Upper lobe of left lung (tissue), 6 donors: ENCODE measurements around the gene CYP4F12. TPM values are rescaled to one million over a fixed set of nuclear protein-coding genes. Genes with fewer than 3 reads are reported as not detected.
A peak's percentile ranks its signal among the peaks of the same experiment; 100 is the strongest.

Experiments
- ATAC-seq, 2 donors: fragments of 200-7000 bp; cut with Tn5 transposase; one replicate each; pipeline ENCODE4 v1.9.1; 2022; ENCODE audit warnings: mild to moderate bottlenecking in 2 of 2, moderate library complexity in 2 of 2; ENCODE audit not compliant: low FRiP score in 2 of 2
- DNase-seq, 2 donors: peaks; one replicate each; pipeline ENCODE4 v3.0.0-alpha.2; 2019 to 2020
- H3K27ac ChIP-seq, 4 donors: fragments of 200-600 bp; sonication (generic); one replicate each; pipeline ENCODE4 v1.5.1; 2016 to 2019
- H3K27me3 ChIP-seq, 4 donors: fragments of 200-600 bp; sonication (generic); one replicate each; pipeline ENCODE4 v1.5.1; 2017 to 2019
- H3K36me3 ChIP-seq, 4 donors: fragments of 200-600 bp; sonication (generic); one replicate each; pipeline ENCODE4 v1.5.1; 2016 to 2019
- H3K4me1 ChIP-seq, 4 donors: fragments of 200-600 bp; sonication (generic); one replicate each; pipeline ENCODE4 v1.5.1; 2018 to 2019
- H3K4me3 ChIP-seq, 4 donors: fragments of 200-600 bp; sonication (generic); one replicate each; pipeline ENCODE4 v1.5.1; 2017 to 2019; ENCODE audit warnings: mild to moderate bottlenecking in 2 of 4, moderate library complexity in 1 of 4
- H3K9me3 ChIP-seq, 4 donors: fragments of 200-600 bp; sonication (generic); one replicate each; pipeline ENCODE4 v1.5.1; 2018 to 2019
- EP300 ChIP-seq, 4 donors: sonication (generic); formaldehyde crosslinking; IDR thresholded peaks; one replicate each; pipeline ENCODE4 v1.5.1; 2017; ENCODE audit warnings: antibody characterized with exemption in 4 of 4, control low read depth in 2 of 4
- POLR2A ChIP-seq, 4 donors: fragments of 450-650 bp; IDR thresholded peaks; one replicate each; pipeline ENCODE4 v1.5.1; 2016 to 2017; ENCODE audit warnings: antibody characterized with exemption in 4 of 4, mild to moderate bottlenecking in 2 of 4
- POLR2AphosphoS5 ChIP-seq, 2 donors: sonication (generic); formaldehyde crosslinking; IDR thresholded peaks; one replicate each; pipeline ENCODE4 v1.5.1; 2017; ENCODE audit warnings: antibody characterized with exemption in 2 of 2
- WGBS, 2 donors: methylation state at CpG; one replicate each; pipeline ENCODE4 v1.1.5; 2017 to 2018; 5-methylcytosine and 5-hydroxymethylcytosine counted together
- total RNA-seq, 6 donors: library from RNA; depleted of rRNA in 4 of 6; stranded (reverse); fragments of >200 nt in 4 of 6; gene quantifications; one replicate each; pipeline versions ENCODE4 v1.1.0 to v1.2.1, GENCODE V29; 2016 to 2021
- TF ChIP-seq, protein P1 (sequence below), 6 experiments: fragments of 450-650 bp in 4 of 6; fragments of 200-600 bp in 2 of 6; sonication (generic) in 2 of 6; IDR thresholded peaks; one replicate each; pipeline ENCODE4 v1.5.1; 2016 to 2019; ENCODE audit warnings: antibody characterized with exemption in 6 of 6
- donor health status: DM: no; HTN: no; CAD: no; lungs with moderate emphysema.
- donor health status: DM: no; HTN: yes; CAD: no; lungs with severe emphysema.

CYP4F12 gene
- total RNA-seq, 6 donors from 2014 or later: 0.30 to 16.8 (median 2.0) TPM

DNA sequence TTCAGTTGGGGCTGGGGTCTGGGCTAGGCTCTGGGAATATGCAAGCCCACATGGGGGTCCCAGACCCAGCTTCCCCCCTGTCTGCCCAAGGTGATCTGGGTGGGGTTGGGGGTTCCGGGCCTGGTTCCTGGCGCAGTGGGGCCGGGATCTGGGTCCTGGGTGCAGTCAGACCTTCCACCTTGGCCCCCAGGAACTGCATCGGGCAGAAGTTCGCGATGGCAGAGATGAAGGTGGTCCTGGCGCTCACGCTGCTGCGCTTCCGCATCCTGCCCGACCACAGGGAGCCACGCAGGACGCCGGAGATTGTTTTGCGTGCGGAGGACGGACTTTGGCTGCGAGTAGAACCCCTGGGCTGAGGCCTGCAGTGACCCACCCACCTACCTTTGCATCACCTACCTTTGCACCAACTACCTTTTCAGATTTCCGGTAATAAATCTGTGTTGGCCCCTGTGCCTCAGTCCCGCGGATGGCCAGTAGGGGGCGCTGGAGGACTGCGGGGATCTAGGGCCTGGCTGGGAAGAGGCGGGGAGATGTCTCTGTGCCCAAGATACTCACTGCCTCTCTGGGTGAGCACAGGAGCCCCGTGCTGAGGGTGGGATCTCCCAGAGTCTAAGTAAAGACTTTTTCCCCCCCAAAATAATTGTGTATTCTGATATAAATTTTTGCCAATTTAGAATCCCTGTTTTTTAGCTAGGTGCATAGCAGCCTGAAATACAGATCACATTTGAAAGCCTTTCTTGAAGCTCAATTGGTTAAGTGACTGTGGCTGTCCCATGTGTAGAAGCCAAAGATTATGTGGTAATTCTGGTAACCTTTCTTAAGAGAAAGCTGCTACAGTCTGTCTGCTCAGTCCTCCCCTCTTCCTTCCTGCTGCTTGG, 43.6 kb upstream of the CYP4F12 start:
- Histone ChIP-seq H3K27me3 (peaks cover 0 to 2% (median 0%) of the 10 kb centered on the region in 4 donors), H3K4me3 (no peak overlapping the region), H3K9me3 (no peaks in the 10 kb centered on the region), H3K4me1 (peaks cover 0 to 8% (median 1%) of the 10 kb centered on the region in 4 donors), H3K27ac (no peak overlapping the region), H3K36me3 (no peaks in the 10 kb centered on the region)
- 0 to 10% methylated on average over 7 to 24 of the region's 25 CpGs for WGBS, 2 donors
- TF ChIP-seq EP300 (IDR thresholded peaks at IDR 0.05): no peak
- TF ChIP-seq, protein P1, sequence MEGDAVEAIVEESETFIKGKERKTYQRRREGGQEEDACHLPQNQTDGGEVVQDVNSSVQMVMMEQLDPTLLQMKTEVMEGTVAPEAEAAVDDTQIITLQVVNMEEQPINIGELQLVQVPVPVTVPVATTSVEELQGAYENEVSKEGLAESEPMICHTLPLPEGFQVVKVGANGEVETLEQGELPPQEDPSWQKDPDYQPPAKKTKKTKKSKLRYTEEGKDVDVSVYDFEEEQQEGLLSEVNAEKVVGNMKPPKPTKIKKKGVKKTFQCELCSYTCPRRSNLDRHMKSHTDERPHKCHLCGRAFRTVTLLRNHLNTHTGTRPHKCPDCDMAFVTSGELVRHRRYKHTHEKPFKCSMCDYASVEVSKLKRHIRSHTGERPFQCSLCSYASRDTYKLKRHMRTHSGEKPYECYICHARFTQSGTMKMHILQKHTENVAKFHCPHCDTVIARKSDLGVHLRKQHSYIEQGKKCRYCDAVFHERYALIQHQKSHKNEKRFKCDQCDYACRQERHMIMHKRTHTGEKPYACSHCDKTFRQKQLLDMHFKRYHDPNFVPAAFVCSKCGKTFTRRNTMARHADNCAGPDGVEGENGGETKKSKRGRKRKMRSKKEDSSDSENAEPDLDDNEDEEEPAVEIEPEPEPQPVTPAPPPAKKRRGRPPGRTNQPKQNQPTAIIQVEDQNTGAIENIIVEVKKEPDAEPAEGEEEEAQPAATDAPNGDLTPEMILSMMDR (IDR thresholded peaks at IDR 0.05): peak; percentile 85 to 95 (median 94)
- no peak for TF ChIP-seq POLR2A (IDR thresholded peaks at IDR 0.05)
- TF ChIP-seq POLR2AphosphoS5 (IDR thresholded peaks at IDR 0.05): no peak
- ATAC-seq: peak; percentile 88 to 92
- peak; percentile 74 to 85 for DNase-seq

DNA sequence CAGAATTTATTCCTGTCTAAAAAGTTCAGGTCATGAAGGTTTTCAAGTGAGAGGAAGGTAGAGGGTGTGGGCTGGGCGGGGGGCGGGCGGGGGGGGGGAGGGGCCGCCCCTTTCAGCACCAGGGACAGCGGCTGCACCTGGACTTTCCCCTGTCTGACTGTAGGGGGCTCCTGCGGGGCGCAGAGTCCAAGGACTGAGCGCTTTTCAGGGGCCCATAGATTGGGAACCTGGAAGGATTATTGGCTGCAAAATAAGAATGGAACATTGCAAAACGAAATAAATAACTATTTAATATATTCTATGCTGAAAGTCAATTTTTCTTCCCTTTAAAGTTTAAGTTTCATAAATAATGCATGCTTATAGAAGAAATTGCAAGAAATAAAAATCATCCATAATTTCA, 41.1 kb upstream of the CYP4F12 start:
- WGBS, 2 donors: 1 to 3% methylated on average over 7 to 8 of the region's 9 CpGs
- Histone ChIP-seq H3K27ac (no peak overlapping the region), H3K4me3 (no peak overlapping the region), H3K27me3 (peaks cover 0 to 2% (median 0%) of the 10 kb centered on the region in 4 donors), H3K9me3 (no peaks in the 10 kb centered on the region), H3K4me1 (peaks cover 0 to 8% (median 1%) of the 10 kb centered on the region in 4 donors), H3K36me3 (no peaks in the 10 kb centered on the region)
- DNase-seq (no peak), ATAC-seq (peak in 1 of 2 donors; percentile 35)
- no peak for TF ChIP-seq POLR2AphosphoS5 (IDR thresholded peaks at IDR 0.05)
- TF ChIP-seq, protein P1 (IDR thresholded peaks at IDR 0.05): peak in 2 of 6 experiments; percentile 19 to 33

DNA sequence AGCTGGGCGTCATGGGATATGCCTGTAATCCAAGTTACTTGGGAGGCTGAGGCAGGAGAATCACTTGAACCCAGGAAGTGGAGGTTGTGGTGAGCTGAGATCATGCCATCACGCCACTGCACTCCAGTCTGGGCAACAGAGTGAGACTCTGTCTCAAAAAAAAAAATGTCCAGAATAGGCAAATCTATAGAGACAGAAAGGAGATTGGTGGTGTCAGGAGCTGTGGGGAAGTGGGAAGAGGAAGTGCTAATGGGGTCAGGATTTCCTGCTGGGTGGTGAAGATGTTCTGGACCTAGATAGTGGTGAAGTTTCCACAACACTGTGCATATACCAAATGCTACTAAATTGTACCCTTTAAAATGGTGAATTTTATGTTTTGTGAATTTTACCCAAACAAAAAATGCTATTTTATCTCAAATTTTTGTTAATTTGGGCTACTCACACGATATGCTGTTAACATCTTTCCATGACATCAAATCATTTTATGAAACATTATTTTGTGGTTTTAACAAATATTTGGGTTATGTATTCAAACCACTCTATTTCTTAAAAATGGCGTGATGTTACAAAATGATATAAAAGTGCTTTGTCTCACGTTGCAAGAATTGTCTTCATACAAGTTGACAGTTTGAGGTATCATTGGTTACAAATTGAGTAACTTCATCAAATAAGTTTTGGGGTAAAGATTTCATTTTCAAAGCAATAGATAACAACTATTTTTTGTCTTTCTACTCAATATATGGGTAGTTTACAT, 39.6 kb upstream of the CYP4F12 start:
- ATAC-seq (peak in 1 of 2 donors; percentile 52), DNase-seq (no peak)
- Histone ChIP-seq H3K36me3 (no peaks in the 10 kb centered on the region), H3K9me3 (no peaks in the 10 kb centered on the region), H3K4me1 (peaks cover 0 to 8% (median 1%) of the 10 kb centered on the region in 4 donors), H3K4me3 (no peak overlapping the region), H3K27ac (no peak overlapping the region), H3K27me3 (peaks cover 0 to 2% (median 0%) of the 10 kb centered on the region in 4 donors)
- 30 to 38% methylated on average over 5 of the region's 5 CpGs for WGBS, 2 donors
- TF ChIP-seq, protein P1 (IDR thresholded peaks at IDR 0.05): no peak
- TF ChIP-seq POLR2AphosphoS5 (IDR thresholded peaks at IDR 0.05) (no peak), EP300 (IDR thresholded peaks at IDR 0.05) (no peak), POLR2A (IDR thresholded peaks at IDR 0.05) (no peak)

DNA sequence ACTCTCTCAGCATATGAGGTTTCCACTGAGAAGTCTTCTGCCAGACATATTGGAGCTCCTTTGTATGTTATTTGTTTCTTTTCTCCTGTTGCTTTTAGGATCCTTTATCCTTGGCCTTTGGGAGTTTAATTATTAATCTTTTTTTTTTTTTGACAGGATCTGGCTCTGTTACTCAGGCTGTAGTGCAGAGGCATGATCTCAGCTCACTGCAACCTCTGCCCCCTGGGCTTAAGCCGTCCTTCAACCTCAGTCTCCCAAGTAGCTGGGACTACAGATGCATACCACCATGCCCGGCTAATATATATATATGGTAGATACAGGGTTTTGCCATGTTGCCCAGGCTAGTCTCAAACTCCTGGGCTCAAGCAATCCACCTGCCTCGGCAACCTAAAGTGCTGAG, 38.8 kb upstream of the CYP4F12 start:
- DNase-seq (no peak), ATAC-seq (no peak)
- no peaks in the 10 kb centered on the region for H3K27me3 ChIP-seq
- 73 to 80% methylated on average over 3 of the region's 3 CpGs for WGBS, 2 donors
- H3K4me1 ChIP-seq: peaks cover 0 to 5% (median 1%) of the 10 kb centered on the region in 4 donors
- no peak for TF ChIP-seq POLR2AphosphoS5 (IDR thresholded peaks at IDR 0.05)
- TF ChIP-seq POLR2A (IDR thresholded peaks at IDR 0.05): no peak
- TF ChIP-seq EP300 (IDR thresholded peaks at IDR 0.05): no peak
- TF ChIP-seq, protein P1 (IDR thresholded peaks at IDR 0.05): no peak
- H3K27ac ChIP-seq: no peak overlapping the region
- no peaks in the 10 kb centered on the region for H3K36me3 ChIP-seq
- no peaks in the 10 kb centered on the region for H3K9me3 ChIP-seq
- H3K4me3 ChIP-seq: no peak overlapping the region
